GM21529 (cell line): ENCODE data around the gene VWA5B1.

ENCODE experiments used
- ATAC-seq: cut with Tn5 transposase; IDR thresholded peaks from one replicate; pipeline ENCODE4 v1.9.1; 2021; ENCODE audit not compliant: unreplicated experiment

VWA5B1 gene

GRCh38 chr1:20386323-20387081 lies 95.8 kb downstream of the VWA5B1 start:
- ATAC-seq: no peak

DNA sequence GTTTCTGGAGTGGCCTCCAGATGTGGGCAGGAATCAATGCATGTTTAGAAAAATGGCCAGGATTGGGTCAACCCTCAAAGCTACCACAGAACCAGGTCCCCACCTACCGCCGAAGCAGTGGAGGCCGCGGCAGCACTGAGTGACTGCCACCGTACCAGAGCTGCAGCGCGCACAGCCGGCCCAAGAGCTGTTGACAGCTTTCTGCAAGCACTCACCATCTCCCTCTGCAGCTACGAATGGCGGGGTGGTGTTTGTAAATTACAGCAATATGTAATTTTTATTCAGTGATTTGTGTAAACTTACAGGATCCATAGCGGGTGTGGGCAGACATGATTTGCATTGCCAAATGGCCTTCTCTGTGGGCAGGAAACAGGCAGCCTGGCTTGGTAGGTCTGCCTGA lies 98.9 kb downstream of the VWA5B1 start:
- ATAC-seq: no peak

GRCh38 chr1:20390589-20391331 lies 100.1 kb downstream of the VWA5B1 start:
- no peak for ATAC-seq

GRCh38 chr1:20395255-20395654 lies 104.6 kb downstream of the VWA5B1 start:
- no peak for ATAC-seq

DNA sequence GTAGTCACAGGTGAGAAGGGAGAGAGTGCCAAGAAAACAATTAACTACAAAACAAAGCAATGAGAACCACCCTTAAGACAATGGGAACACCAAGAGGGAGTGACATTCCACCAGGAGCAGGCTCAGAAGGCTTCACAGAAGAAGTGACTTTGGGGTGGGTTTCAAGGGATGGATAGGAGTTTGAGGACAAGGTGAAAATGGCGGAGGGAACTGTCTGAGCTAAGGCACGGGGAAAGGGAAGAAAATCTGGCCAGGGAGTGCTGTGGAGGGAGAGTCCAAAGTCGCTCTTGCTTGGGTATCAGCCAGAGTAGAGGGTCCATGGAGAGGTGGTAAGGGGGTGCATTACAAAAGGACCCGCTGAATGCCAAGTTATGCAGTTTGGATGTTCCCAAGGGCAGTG lies 108.1 kb downstream of the VWA5B1 start:
- ATAC-seq: no peak

DNA sequence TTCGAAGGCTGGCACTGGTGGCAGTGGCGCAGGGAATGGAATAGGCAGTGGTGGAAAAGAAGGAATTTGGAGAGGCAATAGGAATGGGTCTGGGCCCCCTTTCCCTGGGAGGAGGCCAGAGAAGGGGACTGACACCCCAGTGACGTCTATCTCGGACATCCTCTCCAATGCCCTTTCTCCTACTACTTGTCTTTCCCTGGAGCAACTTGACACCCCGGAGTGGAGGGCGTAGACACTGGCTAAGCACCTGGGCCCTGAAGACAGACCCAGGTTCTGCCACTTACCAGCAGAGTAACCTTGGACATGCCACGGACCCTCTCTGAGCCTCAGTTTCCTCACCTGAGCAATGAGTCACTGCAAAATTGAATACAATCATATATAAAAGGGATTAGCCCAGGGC lies 108.5 kb downstream of the VWA5B1 start:
- no peak for ATAC-seq

DNA sequence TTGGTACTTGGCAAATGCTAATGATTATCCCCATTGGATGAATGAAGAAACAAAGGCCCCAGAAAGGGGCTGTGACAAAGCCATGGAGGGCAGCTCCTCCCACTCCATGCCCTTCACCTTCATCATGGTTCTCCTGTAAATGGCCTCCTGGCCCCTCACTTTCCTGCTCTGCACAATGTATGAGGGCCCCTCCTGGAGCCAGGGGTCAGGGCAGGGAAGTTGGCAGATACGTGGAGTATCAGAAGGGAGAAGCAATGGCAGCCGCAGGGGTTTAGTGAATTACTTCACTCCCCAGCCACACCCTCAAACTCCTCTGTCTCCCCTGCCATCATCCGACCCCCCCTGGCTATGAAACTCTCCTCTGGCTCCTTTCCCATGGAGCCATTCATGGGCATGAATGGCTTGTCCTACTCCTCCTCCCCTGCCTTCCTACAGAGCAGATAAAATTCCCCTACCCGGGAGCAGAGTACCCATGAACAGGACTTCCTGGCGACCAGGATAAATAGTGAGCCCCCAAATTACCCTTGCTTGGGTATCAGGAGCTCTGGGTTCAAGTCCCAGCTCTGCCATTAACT lies 109.0 kb downstream of the VWA5B1 start:
- no peak for ATAC-seq

- ATAC-seq: no peak
These were observed 109.9 kb downstream of the VWA5B1 start for GRCh38 chr1:20400341-20401177.

GRCh38 chr1:20401405-20402010 lies 110.8 kb downstream of the VWA5B1 start:
- no peak for ATAC-seq

GRCh38 chr1:20402585-20403422 lies 112.1 kb downstream of the VWA5B1 start:
- ATAC-seq: no peak

- no peak for ATAC-seq
These were observed 112.9 kb downstream of the VWA5B1 start for GRCh38 chr1:20403423-20404145.

DNA sequence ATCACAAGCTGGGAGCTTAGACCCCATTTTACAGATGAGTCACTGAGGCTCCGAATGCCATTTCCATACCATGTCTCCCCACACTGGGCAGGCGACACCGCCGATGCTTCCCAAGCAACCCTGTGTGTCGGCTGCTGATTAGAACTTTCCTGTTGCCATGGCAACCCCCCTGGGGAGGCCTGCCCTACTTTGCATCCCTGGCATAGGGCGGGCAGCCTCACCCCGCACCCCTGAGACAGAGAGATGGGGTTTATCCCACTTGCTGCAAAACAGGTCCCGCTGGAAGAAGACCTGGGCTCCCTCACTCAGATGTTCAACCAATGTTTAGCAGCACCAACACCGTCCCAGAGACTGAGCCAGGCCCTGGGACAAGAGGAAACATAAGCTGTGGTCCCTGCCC lies 113.8 kb downstream of the VWA5B1 start:
- no peak for ATAC-seq
